Stimulated activated CD4-positive, alpha-beta T cell treated with anti-CD3 and anti-CD28 coated beads, Interleukin-12 subunit alpha, Interleukin-12 subunit beta, amount 100 ng/mL, for 24 hours (primary cell): ENCODE results near the gene DOC2A.

Source experiments
- DNase-seq, 2 experiments: peaks; one replicate each; pipeline ENCODE4 v3.0.0-alpha.2; 2020; ENCODE audit warnings: low read depth in 2 of 2

The DOC2A gene

GRCh38 chr16:30005341-30006094, 5.3 kb downstream of the DOC2A start:
- DNase-seq, result no peak

GRCh38 chr16:30004811-30005242, 6.0 kb downstream of the DOC2A start:
- no peak for DNase-seq

GRCh38 chr16:30004424-30004776, 6.4 kb downstream of the DOC2A start:
- DNase-seq, result no peak

- DNase-seq, result no peak
These were observed 7.0 kb downstream of the DOC2A start for GRCh38 chr16:30003670-30004423.

- DNase-seq, result no peak
These were observed 8.0 kb downstream of the DOC2A start for GRCh38 chr16:30002614-30003346.

- no peak for DNase-seq
These were observed 9.8 kb downstream of the DOC2A start for GRCh38 chr16:30000735-30001631.

GRCh38 chr16:29999605-30000004, 11.2 kb downstream of the DOC2A start:
- no peak for DNase-seq

- DNase-seq, result no peak
These were observed 14.0 kb downstream of the DOC2A start for GRCh38 chr16:29996766-29997250.

- DNase-seq, result peak; percentile 99 to 100
These were observed 14.7 kb downstream of the DOC2A start, which contains the start of gene INO80E for GRCh38 chr16:29995911-29996765. Gene INO80E, plus strand, starts transcription at chr16:29996241. Its CDS starts 70 bp downstream, at chr16:29996311.

- peak; percentile 78 to 81 for DNase-seq
These were observed 15.4 kb downstream of the DOC2A start, which contains the start of gene HIRIP3 for GRCh38 chr16:29995324-29995910. Gene HIRIP3, minus strand, starts transcription at chr16:29995617. Its CDS starts 12 bp downstream, at chr16:29995605.

GRCh38 chr16:29994600-29995323, 16.1 kb downstream of the DOC2A start:
- DNase-seq, result peak in 1 of 2 experiments; percentile 74

- DNase-seq, result no peak
These were observed 16.8 kb downstream of the DOC2A start for GRCh38 chr16:29993903-29994599.

GRCh38 chr16:29993191-29993902, 17.5 kb downstream of the DOC2A start:
- no peak for DNase-seq

GRCh38 chr16:29992344-29992967, 18.4 kb downstream of the DOC2A start:
- DNase-seq, result no peak

- no peak for DNase-seq
These were observed 19.3 kb downstream of the DOC2A start for GRCh38 chr16:29991571-29991904.

GRCh38 chr16:29990883-29991570, 19.8 kb downstream of the DOC2A start:
- DNase-seq, result no peak

GRCh38 chr16:29990034-29990433, 20.8 kb downstream of the DOC2A start:
- DNase-seq, result no peak
